Stimulated activated CD4-positive, alpha-beta T cell treated with anti-CD3 and anti-CD28 coated beads, Interleukin-4, amount 100 ng/mL, for 48 hours (primary cell): ENCODE data around the gene SUGCT.
"Not testable (repeated sequence)": the region's sequence is repeated elsewhere in the genome, so short reads cannot be mapped to it uniquely, and the experiment has no call there.

ENCODE experiments used
- DNase-seq, 2 donors: peaks; one replicate each; pipeline ENCODE4 v3.0.0-alpha.2; 2020; ENCODE audit warnings: low read depth in 2 of 2

Gene SUGCT

GRCh38 chr7:40621592-40621998 lies 486.8 kb downstream of the SUGCT start:
- no peak for DNase-seq

DNA sequence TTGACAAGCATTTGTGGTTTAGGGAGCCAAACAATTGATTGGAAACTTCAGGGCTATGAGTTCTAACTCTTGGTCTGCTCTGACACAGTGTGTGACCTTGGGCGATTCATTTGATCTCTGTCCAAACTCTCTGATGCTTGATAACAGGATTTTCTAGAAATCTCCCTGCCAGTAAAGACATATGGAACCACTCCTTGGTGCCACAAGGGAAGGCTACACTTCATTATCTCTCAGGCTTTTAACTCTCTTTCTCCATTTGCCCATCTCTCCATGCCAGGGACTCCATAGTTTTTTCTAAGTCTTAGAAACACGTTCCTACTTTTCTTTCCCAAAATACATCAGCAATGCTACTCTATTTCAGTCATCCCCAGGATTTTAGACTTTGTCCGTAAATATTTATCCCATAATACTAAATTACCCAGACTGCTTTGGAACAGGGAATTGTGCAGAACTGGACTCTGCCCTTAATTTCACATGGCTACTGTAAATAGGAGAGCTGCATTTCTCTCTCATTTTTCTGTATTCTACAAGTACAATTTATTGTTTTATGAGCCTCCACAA lies 488.2 kb downstream of the SUGCT start:
- DNase-seq: no peak

DNA sequence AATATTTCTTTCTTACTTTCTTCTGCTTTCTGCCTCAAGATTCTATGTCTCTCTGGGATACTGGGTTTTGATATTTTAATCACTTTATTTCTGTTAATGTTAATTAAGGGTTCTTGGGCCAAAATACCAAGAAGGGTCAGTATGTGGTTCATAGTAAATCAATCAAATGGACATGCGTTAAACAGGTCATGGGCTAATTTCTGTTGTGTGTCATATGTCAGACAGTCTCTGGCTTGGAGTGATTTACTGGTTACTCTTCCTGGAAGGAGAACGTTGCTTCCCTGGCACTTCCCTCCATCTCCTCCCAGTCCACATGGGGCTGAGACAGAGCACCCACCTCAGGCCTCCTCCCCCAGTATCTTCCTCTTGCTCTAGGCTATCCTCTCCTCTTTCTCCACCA lies 489.1 kb downstream of the SUGCT start:
- no peak for DNase-seq

GRCh38 chr7:40627361-40627760 lies 492.6 kb downstream of the SUGCT start:
- DNase-seq: not testable (repeated sequence)

DNA sequence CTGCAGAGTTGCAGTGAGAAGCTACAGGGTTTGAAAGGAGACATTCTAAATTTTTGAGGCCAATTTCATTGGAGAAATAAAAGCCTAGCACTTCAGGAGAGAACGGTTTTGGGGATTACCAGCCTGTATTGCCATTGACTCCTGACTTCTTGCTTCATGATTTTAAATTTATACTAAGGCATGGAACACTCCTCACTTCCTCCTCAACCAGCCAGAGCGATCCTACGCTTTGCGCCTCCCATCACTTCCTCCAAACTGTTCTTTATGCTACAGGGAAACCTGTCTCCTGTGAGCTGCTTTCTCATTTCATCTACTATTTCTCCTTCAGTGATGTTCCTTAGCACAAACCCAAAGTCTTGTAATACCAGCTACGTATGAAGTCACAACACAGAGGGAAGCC lies 495.1 kb downstream of the SUGCT start:
- no peak for DNase-seq

- no peak for DNase-seq
Observed at GRCh38 chr7:40634118-40634517, 499.3 kb downstream of the SUGCT start.

- no peak for DNase-seq
Observed at GRCh38 chr7:40638545-40639320, 503.9 kb downstream of the SUGCT start.

- DNase-seq: no peak
Observed at GRCh38 chr7:40640566-40640965, 505.8 kb downstream of the SUGCT start.

DNA sequence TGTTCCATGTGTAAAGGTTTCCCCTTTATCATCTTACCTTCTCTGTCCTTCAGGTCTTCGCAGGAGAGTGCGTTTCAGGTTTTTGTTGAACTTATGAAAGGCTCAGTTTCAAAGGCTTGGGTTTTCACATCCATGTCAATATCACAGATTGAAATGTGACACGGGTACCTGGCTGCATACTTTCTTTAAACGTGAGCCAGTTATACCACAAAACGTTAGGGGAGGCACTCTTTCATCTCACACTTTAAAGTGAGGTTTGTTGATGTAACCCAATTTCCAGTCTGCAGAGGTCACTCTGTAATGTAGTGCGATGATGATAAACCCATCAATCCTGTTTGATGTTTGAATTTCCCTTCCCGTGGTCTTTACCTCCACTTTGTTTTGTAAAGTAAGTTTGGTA lies 506.9 kb downstream of the SUGCT start:
- DNase-seq: no peak

GRCh38 chr7:40643664-40644063 lies 508.9 kb downstream of the SUGCT start:
- DNase-seq: no peak

- no peak for DNase-seq
Observed at GRCh38 chr7:40644454-40645188, 509.8 kb downstream of the SUGCT start.

- no peak for DNase-seq
Observed at GRCh38 chr7:40645197-40645596, 510.4 kb downstream of the SUGCT start.

DNA sequence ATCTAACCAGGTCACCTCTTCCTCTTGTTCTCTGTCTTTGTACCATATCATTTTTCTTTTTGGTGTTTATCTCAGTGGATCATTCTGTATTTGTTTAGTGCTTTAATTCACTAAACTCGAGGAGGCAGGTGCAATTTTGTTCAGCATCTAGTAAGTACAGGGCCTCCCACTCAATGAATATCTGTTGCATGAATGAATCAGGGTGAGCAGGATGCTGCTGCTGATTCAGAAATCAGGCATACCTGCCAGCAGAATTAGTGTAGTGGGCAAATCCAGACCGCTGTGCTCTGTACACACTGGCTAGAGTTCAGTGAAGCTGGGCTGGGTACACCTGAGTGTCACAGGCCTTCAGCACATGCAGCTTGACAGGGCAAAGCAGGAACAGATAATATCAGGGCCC lies 511.9 kb downstream of the SUGCT start:
- no peak for DNase-seq

DNA sequence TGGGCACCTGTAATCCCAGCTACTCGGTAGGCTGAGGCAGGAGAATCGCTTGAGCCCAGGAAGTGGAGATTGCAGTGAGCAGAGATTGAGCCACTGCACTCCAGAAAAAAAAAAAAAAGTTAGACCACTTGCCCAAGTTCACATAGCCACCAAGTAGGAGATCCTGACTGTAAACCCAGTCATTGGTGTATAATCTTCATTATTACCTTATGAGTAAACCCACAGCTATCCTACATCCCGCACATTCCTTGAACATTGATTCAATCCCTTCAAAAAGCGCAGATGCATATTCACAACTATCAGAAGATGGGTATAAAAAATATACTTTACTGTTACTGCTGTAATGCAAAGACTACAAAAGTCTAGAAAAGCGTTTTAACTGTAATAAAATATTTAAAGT lies 512.9 kb downstream of the SUGCT start:
- DNase-seq: no peak

- no peak for DNase-seq
Observed at GRCh38 chr7:40649247-40649646, 514.4 kb downstream of the SUGCT start.

- not testable (repeated sequence) for DNase-seq
Observed at GRCh38 chr7:40650903-40651302, 516.1 kb downstream of the SUGCT start.

- no peak for DNase-seq
Observed at GRCh38 chr7:40654171-40654570, 519.4 kb downstream of the SUGCT start.

GRCh38 chr7:40655426-40655825 lies 520.6 kb downstream of the SUGCT start:
- DNase-seq: no peak

GRCh38 chr7:40656349-40656748 lies 521.5 kb downstream of the SUGCT start:
- DNase-seq: no peak

DNA sequence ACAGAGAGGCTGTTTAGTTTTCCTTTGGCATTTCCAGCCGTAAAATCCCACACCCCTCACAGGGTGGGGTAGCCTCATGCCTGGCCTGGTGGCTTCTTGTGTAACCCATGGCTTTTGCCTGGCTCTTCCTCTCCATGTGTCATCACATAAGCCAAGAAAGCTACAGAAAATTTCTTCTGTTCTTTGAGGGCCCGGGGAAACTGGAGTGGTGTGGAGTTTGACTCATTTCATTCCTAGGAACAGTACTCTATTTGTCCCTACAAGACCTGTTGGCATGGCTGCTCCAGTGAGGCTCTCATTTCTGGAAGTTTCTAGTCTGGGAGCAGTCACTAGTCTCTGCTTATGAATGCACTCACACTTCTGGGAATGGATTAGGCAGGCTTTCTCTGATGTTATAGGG lies 523.9 kb downstream of the SUGCT start:
- DNase-seq: no peak

GRCh38 chr7:40659231-40659630 lies 524.4 kb downstream of the SUGCT start:
- no peak for DNase-seq

- no peak for DNase-seq
Observed at GRCh38 chr7:40673285-40673684, 538.5 kb downstream of the SUGCT start.

DNA sequence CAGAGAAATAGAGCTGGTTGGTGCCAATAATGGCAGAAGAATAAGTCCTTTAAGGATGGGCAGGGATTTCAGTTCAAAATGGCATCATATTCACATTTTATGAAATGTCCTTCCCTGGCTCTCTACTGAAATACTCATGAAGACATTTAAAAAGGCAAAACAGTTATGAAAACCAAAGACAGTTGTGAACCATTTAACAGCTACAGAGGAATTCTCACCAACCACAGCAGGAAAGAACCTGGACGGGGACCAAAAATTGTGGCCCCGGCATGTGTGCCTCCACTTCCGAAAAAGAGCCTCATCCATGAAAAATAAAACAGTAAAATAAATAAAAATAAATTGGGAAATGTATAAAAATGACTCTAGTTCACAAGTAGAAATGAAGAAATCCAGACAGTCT lies 539.5 kb downstream of the SUGCT start:
- no peak for DNase-seq
